K562 (cell line): ENCODE data around the gene TUFM. TPM values are rescaled to one million over a fixed set of nuclear protein-coding genes. Genes with fewer than 3 reads are reported as not detected.
A peak's percentile ranks its signal among the peaks of the same experiment; 100 is the strongest.

Experiments used
- BCOR ChIP-seq: fragments of 450-650 bp; IDR thresholded peaks from 2 replicates; pipeline ENCODE4 v1.6.1; 2016
- BMI1 ChIP-seq: fragments of 150-350 bp; IDR thresholded peaks from 2 replicates; pipeline ENCODE4 v1.6.1; 2014; ENCODE audit warnings: low read length
- DIDO1 ChIP-seq: fragments of 450-650 bp; IDR thresholded peaks from 2 replicates; pipeline ENCODE4 v1.6.1; 2016; ENCODE audit warnings: low read depth, missing biosample characterization, missing genetic modification characterization
- EGR1 ChIP-seq: fragments of 450-650 bp; conservative IDR thresholded peaks from 2 replicates; pipeline ENCODE4 v1.6.1; 2017; ENCODE audit warnings: mild to moderate bottlenecking
- FOXK2 ChIP-seq, 2 experiments: fragments of 450-650 bp; IDR thresholded peaks in 1 of 2; conservative IDR thresholded peaks in 1 of 2; 2 replicates each; pipeline ENCODE4 v1.6.1; 2016; ENCODE audit warnings: low read depth in 2 of 2, mild to moderate bottlenecking in 1 of 2
- GATA2 ChIP-seq: sonication (generic); formaldehyde crosslinking; IDR thresholded peaks from 2 replicates; pipeline ENCODE4 v1.4.0; 2020; ENCODE audit warnings: mild to moderate bottlenecking, missing genetic modification reagents
- HDAC3 ChIP-seq: fragments of 450-650 bp; IDR thresholded peaks from 2 replicates; pipeline ENCODE4 v1.6.1; 2018; ENCODE audit warnings: borderline replicate concordance, mild to moderate bottlenecking, moderate library complexity; ENCODE audit not compliant: partially characterized antibody
- ILK ChIP-seq: fragments of 450-650 bp; IDR thresholded peaks from 2 replicates; pipeline ENCODE4 v1.6.1; 2016; ENCODE audit warnings: missing genetic modification characterization, low read depth, mild to moderate bottlenecking, missing compliant biosample characterization, moderate library complexity, borderline replicate concordance
- L3MBTL2 ChIP-seq: fragments of 450-650 bp; IDR thresholded peaks from 2 replicates; pipeline ENCODE4 v1.6.1; 2016; ENCODE audit warnings: mild to moderate bottlenecking, moderate library complexity
- RBBP5 ChIP-seq: fragments of 200-600 bp; sonication (generic); IDR thresholded peaks from 2 replicates; pipeline ENCODE4 v1.6.1; 2012; ENCODE audit warnings: borderline replicate concordance, mild to moderate bottlenecking, low read length, control low read depth, inconsistent platforms; ENCODE audit not compliant: insufficient read depth, poor library complexity, severe bottlenecking
- SAFB ChIP-seq: fragments of 200-400 bp; formaldehyde crosslinking; IDR thresholded peaks from 2 replicates; pipeline ENCODE4 v1.6.1; 2017; ENCODE audit warnings: low read depth, low read length, borderline replicate concordance
- TAF9B ChIP-seq: fragments of 450-650 bp; IDR thresholded peaks from 2 replicates; pipeline ENCODE4 v1.6.1; 2018; ENCODE audit warnings: mild to moderate bottlenecking; ENCODE audit not compliant: partially characterized antibody
- TBP ChIP-seq: optimal IDR thresholded peaks from 2 replicates; pipeline ENCODE3; 2011; ENCODE audit warnings: low read depth, low read length, improper control_type of control experiment
- TCF7L2 ChIP-seq: fragments of 150-350 bp; IDR thresholded peaks from 2 replicates; pipeline ENCODE4 v1.6.1; 2016; ENCODE audit warnings: low read depth, mild to moderate bottlenecking, low read length, moderate library complexity
- ZFP30 ChIP-seq: fragments of 250-450 bp; sonication (Bioruptor Pico); IDR thresholded peaks from 2 replicates; pipeline ENCODE4 v1.8.0; 2022; ENCODE audit warnings: moderate library complexity, mild to moderate bottlenecking, inconsistent platforms, borderline replicate concordance
- polyA plus RNA-seq, 8 experiments: library from polyadenylated mRNA; depleted of rRNA in 4 of 8; stranded (reverse) in 5 of 8; unstranded in 3 of 8; fragments of >200 nt; fragmentation: Nextera tagmentation in 2 of 8; fragmentation: Illumina TruSeq in 1 of 8; extraction: Ambion mirVana in 2 of 8; extraction: Trizol in 1 of 8; gene quantifications; 2 replicates each; pipeline versions ENCODE4 v1.2.1 to v1.2.3, GENCODE V29; 2011 to 2014; ENCODE audit warnings: inconsistent platforms in 1 of 8, missing spikeins in 1 of 8
- total RNA-seq, 7 experiments: library from RNA; depleted of rRNA in 6 of 7; stranded (reverse); fragments of >200 nt in 6 of 7; fragmentation: Illumina TruSeq in 2 of 7; extraction: Trizol in 2 of 7; gene quantifications; 2 replicates each; pipeline versions ENCODE4 v1.2.1 to v1.2.3, GENCODE V29; 2011 to 2021; ENCODE audit warnings: low replicate concordance in 1 of 7
- TF ChIP-seq, protein P1 (sequence below), 2 experiments: fragments of 450-650 bp; formaldehyde crosslinking in 1 of 2; IDR thresholded peaks; 2 replicates each; pipeline versions ENCODE4 v1.4.0 to v1.6.1; 2014 to 2020; ENCODE audit warnings: mild to moderate bottlenecking in 2 of 2, borderline replicate concordance in 1 of 2, low read depth in 1 of 2
- TF ChIP-seq, protein P2 (sequence below), 2 experiments: fragments of 450-650 bp; conservative IDR thresholded peaks; 2 replicates each; pipeline ENCODE4 v1.6.1; 2017; ENCODE audit warnings: mild to moderate bottlenecking in 2 of 2, moderate library complexity in 2 of 2

The TUFM gene
- total and polyA plus RNA-seq, 9 of the 15 experiments (the other 6 are each of a cell fraction or from before 2014, with no cell fraction given) = 34.1 to 434 (median 256) TPM

DNA sequence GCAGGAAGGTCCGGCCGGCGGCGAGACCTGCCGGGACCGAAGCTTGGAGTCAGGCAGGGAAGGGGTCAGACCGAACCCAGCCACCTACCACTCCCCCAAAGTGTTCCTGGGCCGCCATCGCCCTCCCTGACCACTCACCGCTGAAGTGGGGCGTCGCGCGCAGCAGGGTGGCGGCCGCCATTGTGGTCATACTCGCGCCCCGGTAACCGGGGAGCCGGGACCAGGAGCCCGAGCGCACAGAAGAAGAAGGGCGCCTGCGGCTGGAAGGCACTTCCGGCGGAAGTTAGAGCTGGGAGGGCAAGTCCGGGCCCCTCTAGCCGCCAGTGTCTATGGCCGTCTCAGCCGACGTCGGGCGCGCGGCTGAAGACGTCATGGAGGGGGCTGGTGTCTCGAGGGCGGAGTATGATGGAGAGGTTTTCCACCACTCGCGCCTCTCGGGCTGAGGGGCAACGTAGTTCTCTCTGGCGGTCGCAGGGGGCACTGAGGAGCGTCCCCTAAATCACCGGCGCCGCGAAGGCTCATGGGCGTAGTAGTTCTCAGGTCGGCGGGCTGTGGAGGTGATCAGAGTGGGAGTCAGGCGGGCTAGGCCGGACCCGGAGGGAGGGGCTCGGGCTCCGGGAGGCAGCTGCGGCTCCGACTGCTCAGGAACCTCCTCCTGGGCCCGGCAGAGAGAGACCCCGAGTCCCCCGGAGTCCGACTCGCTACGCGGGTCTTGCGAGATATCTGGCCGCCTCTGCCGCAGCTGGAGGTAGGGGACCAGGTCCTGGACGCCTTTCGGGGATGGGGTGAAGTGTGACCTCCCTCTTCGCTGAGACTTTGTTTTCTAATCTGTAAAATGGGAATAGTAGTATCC lies at the start of gene TUFM (continued):
- TF ChIP-seq, protein P1, sequence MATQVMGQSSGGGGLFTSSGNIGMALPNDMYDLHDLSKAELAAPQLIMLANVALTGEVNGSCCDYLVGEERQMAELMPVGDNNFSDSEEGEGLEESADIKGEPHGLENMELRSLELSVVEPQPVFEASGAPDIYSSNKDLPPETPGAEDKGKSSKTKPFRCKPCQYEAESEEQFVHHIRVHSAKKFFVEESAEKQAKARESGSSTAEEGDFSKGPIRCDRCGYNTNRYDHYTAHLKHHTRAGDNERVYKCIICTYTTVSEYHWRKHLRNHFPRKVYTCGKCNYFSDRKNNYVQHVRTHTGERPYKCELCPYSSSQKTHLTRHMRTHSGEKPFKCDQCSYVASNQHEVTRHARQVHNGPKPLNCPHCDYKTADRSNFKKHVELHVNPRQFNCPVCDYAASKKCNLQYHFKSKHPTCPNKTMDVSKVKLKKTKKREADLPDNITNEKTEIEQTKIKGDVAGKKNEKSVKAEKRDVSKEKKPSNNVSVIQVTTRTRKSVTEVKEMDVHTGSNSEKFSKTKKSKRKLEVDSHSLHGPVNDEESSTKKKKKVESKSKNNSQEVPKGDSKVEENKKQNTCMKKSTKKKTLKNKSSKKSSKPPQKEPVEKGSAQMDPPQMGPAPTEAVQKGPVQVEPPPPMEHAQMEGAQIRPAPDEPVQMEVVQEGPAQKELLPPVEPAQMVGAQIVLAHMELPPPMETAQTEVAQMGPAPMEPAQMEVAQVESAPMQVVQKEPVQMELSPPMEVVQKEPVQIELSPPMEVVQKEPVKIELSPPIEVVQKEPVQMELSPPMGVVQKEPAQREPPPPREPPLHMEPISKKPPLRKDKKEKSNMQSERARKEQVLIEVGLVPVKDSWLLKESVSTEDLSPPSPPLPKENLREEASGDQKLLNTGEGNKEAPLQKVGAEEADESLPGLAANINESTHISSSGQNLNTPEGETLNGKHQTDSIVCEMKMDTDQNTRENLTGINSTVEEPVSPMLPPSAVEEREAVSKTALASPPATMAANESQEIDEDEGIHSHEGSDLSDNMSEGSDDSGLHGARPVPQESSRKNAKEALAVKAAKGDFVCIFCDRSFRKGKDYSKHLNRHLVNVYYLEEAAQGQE (IDR thresholded peaks at IDR 0.05; ENCODE audit: borderline replicate concordance) = peak; percentile 21; the same call in 1 of the 2 replicates
- TF ChIP-seq, protein P1 (CRISPR knock-in tag; IDR thresholded peaks at IDR 0.05; ENCODE audit: low read depth) = no peak
- TF ChIP-seq BMI1 = no peak
- no peak for TF ChIP-seq ILK
- TF ChIP-seq DIDO1 (tag) = peak; percentile 66
- 0 out of 2 replicates have a peak, but pooled peaks have one; percentile 25 for TF ChIP-seq TCF7L2
- TF ChIP-seq FOXK2 (conservative IDR thresholded peaks at IDR 0.05 in 1 of 2, IDR thresholded peaks at IDR 0.05 in 1 of 2; ENCODE audit: low read depth in 2 of 2) = peak; percentile 59 to 66; a peak in 3 of 4 replicates
- TF ChIP-seq HDAC3 = no peak
- peak; percentile 59 for TF ChIP-seq TAF9B
- TF ChIP-seq TBP = peak; percentile 72
- peak; percentile 99 for TF ChIP-seq BCOR
- peak; percentile 92 for TF ChIP-seq RBBP5
- TF ChIP-seq SAFB = peak; percentile 33; the same call in 1 of the 2 replicates
- no peak for TF ChIP-seq GATA2 (CRISPR knock-in tag)
- peak; percentile 39; the same call in 1 of the 2 replicates for TF ChIP-seq EGR1
- TF ChIP-seq, protein P2, sequence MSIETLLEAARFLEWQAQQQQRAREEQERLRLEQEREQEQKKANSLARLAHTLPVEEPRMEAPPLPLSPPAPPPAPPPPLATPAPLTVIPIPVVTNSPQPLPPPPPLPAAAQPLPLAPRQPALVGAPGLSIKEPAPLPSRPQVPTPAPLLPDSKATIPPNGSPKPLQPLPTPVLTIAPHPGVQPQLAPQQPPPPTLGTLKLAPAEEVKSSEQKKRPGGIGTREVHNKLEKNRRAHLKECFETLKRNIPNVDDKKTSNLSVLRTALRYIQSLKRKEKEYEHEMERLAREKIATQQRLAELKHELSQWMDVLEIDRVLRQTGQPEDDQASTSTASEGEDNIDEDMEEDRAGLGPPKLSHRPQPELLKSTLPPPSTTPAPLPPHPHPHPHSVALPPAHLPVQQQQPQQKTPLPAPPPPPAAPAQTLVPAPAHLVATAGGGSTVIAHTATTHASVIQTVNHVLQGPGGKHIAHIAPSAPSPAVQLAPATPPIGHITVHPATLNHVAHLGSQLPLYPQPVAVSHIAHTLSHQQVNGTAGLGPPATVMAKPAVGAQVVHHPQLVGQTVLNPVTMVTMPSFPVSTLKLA (conservative IDR thresholded peaks at IDR 0.05) = peak; percentile 69 to 89
- no peak for TF ChIP-seq ZFP30 (CRISPR knock-in tag)
- TF ChIP-seq L3MBTL2 = peak; percentile 45; the same call in 1 of the 2 replicates
